Gastrocnemius medialis (tissue), 4 donors: ENCODE data around the gene WDR86. TPM values are rescaled to one million over a fixed set of nuclear protein-coding genes. Genes with fewer than 3 reads are reported as not detected.

Experiments used
- ATAC-seq, 2 donors: fragments of 150-250 bp; one replicate each; pipeline ENCODE4 v1.9.1; 2016
- DNase-seq, 2 donors: peaks; one replicate each; pipeline ENCODE4 v3.0.0-alpha.2; 2019
- H3K27ac ChIP-seq, 4 donors: fragments of 200-600 bp; sonication (generic); 1 replicate in 1 of 4; 2 replicates in 3 of 4; pipeline ENCODE4 v1.5.1; 2016 to 2018; ENCODE audit warnings: mild to moderate bottlenecking in 2 of 4, moderate library complexity in 1 of 4
- H3K27me3 ChIP-seq, 3 donors: fragments of 200-600 bp; sonication (generic) in 2 of 3; 1 replicate in 1 of 3; 2 replicates in 2 of 3; pipeline versions ENCODE4 v1.5.1 to v1.6.0; 2016 to 2019; ENCODE audit warnings: mild to moderate bottlenecking in 1 of 3, moderate library complexity in 1 of 3
- H3K36me3 ChIP-seq, 2 donors: fragments of 200-600 bp; sonication (generic) in 1 of 2; one replicate each; pipeline ENCODE4 v1.5.1; 2017 to 2018
- H3K4me1 ChIP-seq, 2 donors: fragments of 200-600 bp; sonication (generic) in 1 of 2; one replicate each; pipeline ENCODE4 v1.5.1; 2016 to 2017; ENCODE audit warnings: mild to moderate bottlenecking in 2 of 2
- H3K4me3 ChIP-seq, 4 donors: fragments of 200-600 bp; sonication (generic) in 3 of 4; 1 replicate in 1 of 4; 2 replicates in 3 of 4; pipeline ENCODE4 v1.5.1; 2016 to 2019; ENCODE audit warnings: mild to moderate bottlenecking in 2 of 4
- H3K9me3 ChIP-seq, 3 donors: fragments of 200-600 bp; sonication (generic) in 2 of 3; 1 replicate in 1 of 3; 2 replicates in 2 of 3; pipeline ENCODE4 v1.5.1; 2016 to 2019
- POLR2A ChIP-seq, 2 donors: fragments of 450-650 bp; IDR thresholded peaks; one replicate each; pipeline ENCODE4 v1.6.1; 2017; ENCODE audit warnings: antibody characterized with exemption in 2 of 2, mild to moderate bottlenecking in 2 of 2, moderate library complexity in 2 of 2
- in situ Hi-C, 4 donors: fragments of 200-750 bp; cut with MboI; loops; one replicate each; pipeline versions ENCODE4 v1.15.0 to v1.8.0; 2017; ENCODE audit warnings: low sequenced_read_pairs in 4 of 4
- intact Hi-C: fragments of 100-400 bp; cut with DNase I; formaldehyde crosslinking; loops from one replicate; pipeline ENCODE4 v1.15.1; 2023; ENCODE audit warnings: low total_unique reads
- total RNA-seq, 4 donors: library from RNA; depleted of rRNA; stranded (reverse); fragments of >200 nt; gene quantifications; one replicate each; pipeline versions ENCODE4 v1.1.0 to v1.2.3, GENCODE V29; 2016
- TF ChIP-seq, protein P1 (sequence below), 5 experiments: fragments of 450-650 bp in 3 of 5; fragments of 200-600 bp in 2 of 5; sonication (generic) in 2 of 5; IDR thresholded peaks in 4 of 5; conservative IDR thresholded peaks in 1 of 5; 1 replicate in 4 of 5; 2 replicates in 1 of 5; pipeline ENCODE4 v1.5.1; 2016 to 2019; ENCODE audit warnings: antibody characterized with exemption in 5 of 5, mild to moderate bottlenecking in 3 of 5, moderate library complexity in 3 of 5

WDR86 gene
- total RNA-seq, 4 donors from 2014 or later = 0.13 to 0.31 TPM; not detected in 2

DNA sequence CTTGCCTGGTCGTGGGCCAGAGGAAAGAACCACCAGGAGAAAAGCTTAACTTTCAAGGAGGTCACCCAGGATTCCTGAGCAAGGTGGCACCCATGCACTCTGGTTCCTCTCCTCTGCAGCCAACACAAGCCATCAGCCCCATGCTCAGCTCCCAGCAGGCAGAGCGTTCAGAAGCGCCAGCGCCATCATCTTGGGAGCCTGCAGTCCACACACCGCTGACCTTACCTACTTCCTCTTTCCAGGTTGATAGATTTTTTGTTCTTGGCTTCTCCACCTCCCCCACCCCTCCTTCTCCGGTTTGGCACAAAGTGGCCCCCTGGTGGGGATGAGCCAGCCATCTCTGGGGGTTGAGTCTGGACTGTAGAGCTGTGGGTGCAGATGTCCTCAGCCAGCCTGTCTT is 1.7 kb upstream of the WDR86 start:
- Histone ChIP-seq H3K9me3 (no peaks in the 10 kb centered on the region), H3K27ac (no peak overlapping the region), H3K4me1 (peaks cover 4 to 9% of the 10 kb centered on the region in 2 donors), H3K36me3 (no peaks in the 10 kb centered on the region), H3K27me3 (peaks cover 42 to 51% (median 42%) of the 10 kb centered on the region in 3 donors), H3K4me3 (no peak overlapping the region)
- no peak for TF ChIP-seq POLR2A (IDR thresholded peaks at IDR 0.05)
- TF ChIP-seq, protein P1, sequence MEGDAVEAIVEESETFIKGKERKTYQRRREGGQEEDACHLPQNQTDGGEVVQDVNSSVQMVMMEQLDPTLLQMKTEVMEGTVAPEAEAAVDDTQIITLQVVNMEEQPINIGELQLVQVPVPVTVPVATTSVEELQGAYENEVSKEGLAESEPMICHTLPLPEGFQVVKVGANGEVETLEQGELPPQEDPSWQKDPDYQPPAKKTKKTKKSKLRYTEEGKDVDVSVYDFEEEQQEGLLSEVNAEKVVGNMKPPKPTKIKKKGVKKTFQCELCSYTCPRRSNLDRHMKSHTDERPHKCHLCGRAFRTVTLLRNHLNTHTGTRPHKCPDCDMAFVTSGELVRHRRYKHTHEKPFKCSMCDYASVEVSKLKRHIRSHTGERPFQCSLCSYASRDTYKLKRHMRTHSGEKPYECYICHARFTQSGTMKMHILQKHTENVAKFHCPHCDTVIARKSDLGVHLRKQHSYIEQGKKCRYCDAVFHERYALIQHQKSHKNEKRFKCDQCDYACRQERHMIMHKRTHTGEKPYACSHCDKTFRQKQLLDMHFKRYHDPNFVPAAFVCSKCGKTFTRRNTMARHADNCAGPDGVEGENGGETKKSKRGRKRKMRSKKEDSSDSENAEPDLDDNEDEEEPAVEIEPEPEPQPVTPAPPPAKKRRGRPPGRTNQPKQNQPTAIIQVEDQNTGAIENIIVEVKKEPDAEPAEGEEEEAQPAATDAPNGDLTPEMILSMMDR (IDR thresholded peaks at IDR 0.05 in 4 of 5, conservative IDR thresholded peaks at IDR 0.05 in 1 of 5) = no peak
- no peak for DNase-seq
- in situ Hi-C loops = no loop called here
- ATAC-seq = no peak
- intact Hi-C loops = no loop called here

DNA sequence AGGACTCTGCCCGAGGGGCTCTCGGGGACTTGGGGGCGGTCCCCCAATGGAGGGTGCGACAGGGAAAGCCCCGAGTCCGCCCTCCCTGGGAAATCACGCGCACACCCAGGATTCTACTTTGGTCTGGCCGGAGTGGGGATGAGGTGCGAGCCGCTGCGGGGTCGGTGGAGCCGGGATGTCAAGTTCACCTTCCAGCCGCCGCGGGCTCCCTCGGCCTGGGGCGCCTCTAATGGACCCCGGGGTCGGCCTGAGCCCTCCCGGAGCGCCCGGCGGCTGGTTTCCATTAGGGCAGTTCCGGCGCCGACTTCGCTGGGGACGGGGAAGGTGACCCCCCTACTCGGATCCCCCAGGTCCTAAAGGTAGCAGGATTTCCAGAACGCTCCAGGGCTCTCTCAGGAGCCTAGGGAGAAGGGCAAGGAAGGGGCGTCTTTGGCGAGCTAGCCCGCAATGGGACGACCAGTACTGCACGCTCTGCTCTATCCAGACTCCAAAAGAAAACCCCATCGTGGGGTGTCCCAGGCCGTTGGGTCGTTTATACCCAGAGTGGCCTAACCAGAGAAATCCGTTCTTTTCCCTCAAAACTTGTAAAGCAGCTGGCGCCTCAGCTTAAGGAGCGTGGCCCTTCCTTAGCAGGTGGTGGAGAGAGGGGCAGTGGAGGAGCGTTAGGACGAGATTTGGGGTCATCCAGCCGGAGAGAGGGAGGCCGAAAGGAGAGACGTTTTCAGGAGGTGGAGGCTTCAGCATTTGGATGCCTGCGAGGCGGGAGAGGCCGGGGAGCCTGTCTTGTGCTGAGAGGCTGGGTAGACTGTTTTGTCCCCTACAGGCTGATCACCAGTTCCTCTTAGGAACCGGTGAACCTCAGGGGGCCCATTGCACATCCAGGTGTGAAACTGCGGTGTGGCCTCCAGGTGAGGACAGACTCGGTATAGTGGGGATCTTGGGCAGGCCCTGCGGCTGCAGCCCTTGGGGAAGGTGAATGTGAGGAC is 860 bp upstream of the WDR86 start:
- H3K36me3 ChIP-seq = no peaks in the 10 kb centered on the region
- peak overlapping the region; percentile 45 to 51 (median 49) for H3K4me3 ChIP-seq
- DNase-seq = no peak
- no peaks in the 10 kb centered on the region for H3K9me3 ChIP-seq
- in situ Hi-C loops = no loop called here
- no peak for TF ChIP-seq POLR2A (IDR thresholded peaks at IDR 0.05)
- TF ChIP-seq, protein P1 (IDR thresholded peaks at IDR 0.05 in 4 of 5, conservative IDR thresholded peaks at IDR 0.05 in 1 of 5) = no peak
- peaks cover 42 to 50% (median 42%) of the 10 kb centered on the region in 3 donors for H3K27me3 ChIP-seq
- H3K27ac ChIP-seq = no peak overlapping the region
- intact Hi-C loops = no loop called here
- peaks cover 4 to 9% of the 10 kb centered on the region in 2 donors for H3K4me1 ChIP-seq
- no peak for ATAC-seq

DNA sequence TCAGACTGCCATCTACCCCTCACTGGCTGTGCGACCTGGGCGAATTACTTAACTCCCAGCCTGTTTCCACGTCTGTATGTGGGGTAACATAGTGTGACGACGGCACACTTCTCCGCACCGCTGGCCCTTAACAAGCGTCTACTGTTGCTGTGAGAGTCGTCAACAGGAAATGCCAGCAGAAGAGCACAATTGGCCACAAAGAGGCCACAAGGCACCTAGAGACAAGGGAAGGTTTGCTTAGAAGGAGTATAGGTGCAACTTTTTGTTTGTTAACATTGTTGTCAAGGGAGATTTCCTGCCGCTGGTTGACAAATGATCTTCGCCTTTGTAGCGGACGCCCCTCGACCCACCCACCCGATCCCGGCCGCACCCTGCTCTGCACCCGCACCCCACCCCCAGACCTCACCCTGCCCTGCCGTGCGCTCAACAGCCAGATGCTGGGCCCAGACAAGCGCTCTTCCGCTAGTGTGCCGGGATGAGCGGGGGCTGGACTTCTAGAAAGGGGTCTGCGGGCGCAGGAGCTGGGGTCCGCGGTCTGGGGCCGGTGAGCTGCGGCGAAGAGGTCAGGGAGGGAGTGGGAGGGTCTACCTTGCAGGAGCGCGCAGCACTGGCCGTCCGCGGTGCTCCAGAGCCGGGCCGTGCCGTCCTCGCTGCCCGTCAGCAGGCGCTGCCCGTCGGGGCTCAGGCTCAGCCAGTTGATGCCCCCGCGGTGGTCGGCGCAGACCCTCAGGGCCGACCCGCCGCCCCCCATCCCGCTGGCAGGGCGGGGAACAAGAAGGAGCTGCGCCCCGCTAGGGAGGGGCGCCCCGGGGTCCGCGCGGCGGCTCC is 785 bp downstream of the WDR86 start:
- intact Hi-C loops = no loop called here

DNA sequence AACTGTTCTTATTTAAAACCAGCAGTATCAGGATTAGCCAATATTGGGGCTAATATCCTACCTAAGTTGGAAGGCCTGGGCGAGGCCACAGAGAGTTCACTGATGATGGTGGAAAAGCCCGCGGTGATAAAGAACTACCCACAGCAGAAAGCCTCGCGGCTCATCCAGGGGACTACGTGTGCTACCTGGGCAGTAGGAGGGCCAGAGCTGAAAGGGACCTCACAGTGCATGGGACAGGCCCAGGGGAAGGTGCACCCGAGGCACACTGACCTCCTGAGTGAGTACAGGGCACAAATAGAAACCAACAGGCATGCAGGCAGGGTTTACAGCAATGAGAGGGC is 1.4 kb downstream of the WDR86 start:
- Histone ChIP-seq H3K4me3 (no peak overlapping the region), H3K27ac (no peak overlapping the region)
- no peak for TF ChIP-seq POLR2A (IDR thresholded peaks at IDR 0.05)
- TF ChIP-seq, protein P1 (IDR thresholded peaks at IDR 0.05 in 4 of 5, conservative IDR thresholded peaks at IDR 0.05 in 1 of 5) = no peak

More for the DNA sequence above, 785 bp downstream of the WDR86 start:
- peak overlapping the region; percentile 45 to 51 (median 49) for H3K4me3 ChIP-seq
- no peak overlapping the region for H3K27ac ChIP-seq
- no peaks in the 10 kb centered on the region for H3K36me3 ChIP-seq
- DNase-seq = no peak
- ATAC-seq = peak in 1 of 2 donors; percentile 27
- H3K9me3 ChIP-seq = no peaks in the 10 kb centered on the region
- TF ChIP-seq POLR2A (IDR thresholded peaks at IDR 0.05) = no peak
- TF ChIP-seq, protein P1 (IDR thresholded peaks at IDR 0.05 in 4 of 5, conservative IDR thresholded peaks at IDR 0.05 in 1 of 5) = no peak
- peaks cover 42 to 48% (median 42%) of the 10 kb centered on the region in 3 donors for H3K27me3 ChIP-seq
- in situ Hi-C loops = no loop called here
- peaks cover 4 to 9% of the 10 kb centered on the region in 2 donors for H3K4me1 ChIP-seq

More for the DNA sequence above, 1.4 kb downstream of the WDR86 start:
- H3K27me3 ChIP-seq = peaks cover 42% of the 10 kb centered on the region in 3 donors
- H3K36me3 ChIP-seq = no peaks in the 10 kb centered on the region
- no peaks in the 10 kb centered on the region for H3K9me3 ChIP-seq
- ATAC-seq (no peak), DNase-seq (no peak)
- intact Hi-C loops = no loop called here
- in situ Hi-C loops = no loop called here
- H3K4me1 ChIP-seq = peaks cover 4 to 9% of the 10 kb centered on the region in 2 donors
